Stimulated activated CD4-positive, alpha-beta T cell treated with anti-CD3 and anti-CD28 coated beads, TNF-alpha, amount 100 ng/mL, for 1 hour (primary cell): ENCODE measurements around the gene CDK6.

ENCODE experiments used
- DNase-seq, 3 donors: peaks; one replicate each; pipeline ENCODE4 v3.0.0-alpha.2; 2020; ENCODE audit warnings: low read depth in 3 of 3, low spot score in 1 of 3

CDK6 gene

GRCh38 chr7:92827464-92828120, 8.8 kb downstream of the CDK6 start:
- no peak for DNase-seq

GRCh38 chr7:92826258-92826938, 10.0 kb downstream of the CDK6 start:
- DNase-seq, result no peak

- no peak for DNase-seq
These were observed 11.4 kb downstream of the CDK6 start for GRCh38 chr7:92824901-92825480.

GRCh38 chr7:92824450-92824849, 11.9 kb downstream of the CDK6 start:
- no peak for DNase-seq

GRCh38 chr7:92823042-92823441, 13.3 kb downstream of the CDK6 start:
- no peak for DNase-seq

GRCh38 chr7:92820191-92820590, 16.2 kb downstream of the CDK6 start:
- no peak for DNase-seq

GRCh38 chr7:92817398-92817797, 19.0 kb downstream of the CDK6 start:
- DNase-seq, result no peak

GRCh38 chr7:92815412-92815811, 21.0 kb downstream of the CDK6 start:
- no peak for DNase-seq

GRCh38 chr7:92813390-92814024, 22.9 kb downstream of the CDK6 start:
- DNase-seq, result no peak

GRCh38 chr7:92811158-92811557, 25.2 kb downstream of the CDK6 start:
- no peak for DNase-seq

- no peak for DNase-seq
These were observed 26.4 kb downstream of the CDK6 start for GRCh38 chr7:92809760-92810573.

GRCh38 chr7:92809397-92809759, 27.0 kb downstream of the CDK6 start:
- no peak for DNase-seq

- no peak for DNase-seq
These were observed 27.7 kb downstream of the CDK6 start for GRCh38 chr7:92808635-92809034.

GRCh38 chr7:92808006-92808405, 28.4 kb downstream of the CDK6 start:
- no peak for DNase-seq

- no peak for DNase-seq
These were observed 29.9 kb downstream of the CDK6 start for GRCh38 chr7:92806496-92806895.

GRCh38 chr7:92802406-92802805, 34.0 kb downstream of the CDK6 start:
- no peak for DNase-seq

GRCh38 chr7:92799446-92800211, 36.7 kb downstream of the CDK6 start:
- no peak for DNase-seq

GRCh38 chr7:92798517-92799249, 37.7 kb downstream of the CDK6 start:
- no peak for DNase-seq

- DNase-seq, result no peak
These were observed 38.7 kb downstream of the CDK6 start for GRCh38 chr7:92797693-92798092.

- no peak for DNase-seq
These were observed 39.1 kb downstream of the CDK6 start for GRCh38 chr7:92797284-92797683.
